Stimulated activated CD4-positive, alpha-beta T cell treated with anti-CD3 and anti-CD28 coated beads, Interleukin-2, amount 100 ng/mL, for 48 hours (primary cell): ENCODE measurements around the gene SLC35B2.

Source experiments
- DNase-seq, 2 donors: peaks; one replicate each; pipeline ENCODE4 v3.0.0-alpha.2; 2020

Gene SLC35B2

GRCh38 chr6:44285552-44286284, 28.4 kb upstream of the SLC35B2 start:
- no peak for DNase-seq

GRCh38 chr6:44284867-44285266, 27.5 kb upstream of the SLC35B2 start:
- DNase-seq: no peak

- DNase-seq: no peak
Measured at GRCh38 chr6:44284121-44284520, 26.8 kb upstream of the SLC35B2 start.

- DNase-seq: no peak
Measured at GRCh38 chr6:44278774-44279697, 21.7 kb upstream of the SLC35B2 start.

GRCh38 chr6:44278315-44278714, 21.0 kb upstream of the SLC35B2 start:
- DNase-seq: no peak

- DNase-seq: no peak
Measured at GRCh38 chr6:44277763-44278162, 20.4 kb upstream of the SLC35B2 start.

GRCh38 chr6:44276667-44277640, 19.6 kb upstream of the SLC35B2 start:
- no peak for DNase-seq

GRCh38 chr6:44275749-44276648, 18.7 kb upstream of the SLC35B2 start:
- no peak for DNase-seq

- no peak for DNase-seq
Measured at GRCh38 chr6:44275271-44275748, 18.0 kb upstream of the SLC35B2 start.

GRCh38 chr6:44273617-44274016, 16.3 kb upstream of the SLC35B2 start:
- DNase-seq: no peak

- no peak for DNase-seq
Measured at GRCh38 chr6:44272999-44273566, 15.8 kb upstream of the SLC35B2 start.

- no peak for DNase-seq
Measured at GRCh38 chr6:44272529-44272928, 15.2 kb upstream of the SLC35B2 start.

- DNase-seq: no peak
Measured at GRCh38 chr6:44271914-44272313, 14.6 kb upstream of the SLC35B2 start.

- no peak for DNase-seq
Measured at GRCh38 chr6:44271406-44271723, 14.0 kb upstream of the SLC35B2 start.

- DNase-seq: no peak
Measured at GRCh38 chr6:44270526-44271405, 13.4 kb upstream of the SLC35B2 start.

- DNase-seq: no peak
Measured at GRCh38 chr6:44269921-44270525, 12.7 kb upstream of the SLC35B2 start, which contains the start of gene TMEM151B. Gene TMEM151B, plus strand, starts transcription at chr6:44270450. Its CDS starts 293 bp downstream, at chr6:44270743.

GRCh38 chr6:44269178-44269920, 12.0 kb upstream of the SLC35B2 start:
- DNase-seq: no peak

- DNase-seq: peak; percentile 61 to 67
Measured at GRCh38 chr6:44268095-44268628, 10.8 kb upstream of the SLC35B2 start.

- no peak for DNase-seq
Measured at GRCh38 chr6:44267252-44267651, 9.9 kb upstream of the SLC35B2 start.
